Calu3 (cell line): Measurements from ENCODE around the gene PUDP. TPM values are rescaled to one million over a fixed set of nuclear protein-coding genes. Genes with fewer than 3 reads are reported as not detected.
A peak's percentile ranks its signal among the peaks of the same experiment; 100 is the strongest.

Experiments used
- BruUV-seq: library from RNA; stranded (reverse); fragments of 400-500 nt; replicated peaks from 2 replicates; lab custom pipeline; 2021; lab: Mats Ljungman, UMichigan
- CTCF ChIA-PET: fragments of 300-600 bp; sonication (Branson Sonifier 250); formaldehyde crosslinking; loops from one replicate; lab custom pipeline; 2022; ENCODE audit warnings: antibody characterized with exemption; lab: Charles Lee
- DNase-seq: peaks from one replicate; pipeline ENCODE4 v3.0.0; 2022
- H3K27ac Mint-ChIP-seq: one replicate; pipeline ENCODE4 v1.8.0; 2022; ENCODE audit warnings: mixed read lengths; ENCODE audit not compliant: unreplicated experiment
- H3K27me3 Mint-ChIP-seq: one replicate; pipeline ENCODE4 v1.8.0; 2022; ENCODE audit warnings: mixed read lengths; ENCODE audit not compliant: unreplicated experiment
- H3K36me3 Mint-ChIP-seq: one replicate; pipeline ENCODE4 v1.8.0; 2022; ENCODE audit warnings: mild to moderate bottlenecking, moderate library complexity, mixed read lengths; ENCODE audit not compliant: insufficient read depth, unreplicated experiment
- H3K4me1 Mint-ChIP-seq: one replicate; pipeline ENCODE4 v1.8.0; 2022; ENCODE audit warnings: mild to moderate bottlenecking, low read depth, mixed read lengths; ENCODE audit not compliant: unreplicated experiment
- H3K4me3 Mint-ChIP-seq: one replicate; pipeline ENCODE4 v1.8.0; 2022; ENCODE audit warnings: mild to moderate bottlenecking, low read depth, moderate library complexity, mixed read lengths; ENCODE audit not compliant: unreplicated experiment
- H3K9me3 Mint-ChIP-seq: one replicate; pipeline ENCODE4 v1.8.0; 2022; ENCODE audit warnings: low read depth, mixed read lengths; ENCODE audit not compliant: unreplicated experiment
- CTCF ChIP-seq: fragments of 200-600 bp; IDR thresholded peaks from one replicate; pipeline ENCODE4 v1.8.0; 2022; ENCODE audit warnings: antibody characterized with exemption; ENCODE audit not compliant: unreplicated experiment
- intact Hi-C: fragments of 100-400 bp; cut with micrococcal nuclease; formaldehyde crosslinking; loops from one replicate; pipeline ENCODE4 v1.10.0; 2022; ENCODE audit not compliant: unreplicated experiment
- total RNA-seq: library from RNA; stranded (reverse); gene quantifications from 2 replicates; pipeline ENCODE4 v1.2.3, GENCODE V29; 2022

The PUDP gene
- total RNA-seq, 1 experiment from 2014 or later: 30.6 TPM

GRCh38 chrX:7082556-7082955, 65.4 kb downstream of the PUDP start:
- CTCF ChIA-PET: no interaction called here
- no peak for TF ChIP-seq CTCF

GRCh38 chrX:7077241-7078230, 70.4 kb downstream of the PUDP start:
- Mint-ChIP-seq H3K27ac (peak overlapping the region; percentile 58), H3K27me3 (no peaks in the 10 kb centered on the region), H3K36me3 (peaks cover 4% of the 10 kb centered on the region), H3K4me1 (no peaks in the 10 kb centered on the region), H3K4me3 (no peak overlapping the region), H3K9me3 (no peaks in the 10 kb centered on the region)
- CTCF ChIA-PET: no interaction called here
- no peak for DNase-seq
- intact Hi-C loops: no loop called here
- no peak for TF ChIP-seq CTCF
- BruUV-seq: no TSS peak

More at GRCh38 chrX:7082556-7082955, 65.4 kb downstream of the PUDP start:
- DNase-seq: no peak
- peaks cover 8% of the 10 kb centered on the region for H3K36me3 Mint-ChIP-seq
- intact Hi-C loops: no loop called here
- peaks cover 31% of the 10 kb centered on the region for H3K4me1 Mint-ChIP-seq
- H3K9me3 Mint-ChIP-seq: no peaks in the 10 kb centered on the region
- no TSS peak for BruUV-seq
- H3K4me3 Mint-ChIP-seq: no peak overlapping the region
- H3K27ac Mint-ChIP-seq: no peak overlapping the region
- H3K27me3 Mint-ChIP-seq: no peaks in the 10 kb centered on the region

- CTCF ChIA-PET: no interaction called here
- no peak overlapping the region for H3K4me3 Mint-ChIP-seq
- peaks cover 4% of the 10 kb centered on the region for H3K36me3 Mint-ChIP-seq
- no peak for TF ChIP-seq CTCF
- no TSS peak for BruUV-seq
- no peaks in the 10 kb centered on the region for H3K27me3 Mint-ChIP-seq
- H3K9me3 Mint-ChIP-seq: no peaks in the 10 kb centered on the region
- H3K27ac Mint-ChIP-seq: no peak overlapping the region
- no peak for DNase-seq
- intact Hi-C loops: no loop called here
- no peaks in the 10 kb centered on the region for H3K4me1 Mint-ChIP-seq
These were observed 71.7 kb downstream of the PUDP start for GRCh38 chrX:7076245-7076661.

- no peaks in the 10 kb centered on the region for H3K9me3 Mint-ChIP-seq
- no peak for DNase-seq
- no peak overlapping the region for H3K27ac Mint-ChIP-seq
- BruUV-seq: no TSS peak
- no peaks in the 10 kb centered on the region for H3K4me1 Mint-ChIP-seq
- CTCF ChIA-PET: no interaction called here
- peaks cover 4% of the 10 kb centered on the region for H3K36me3 Mint-ChIP-seq
- TF ChIP-seq CTCF: no peak
- intact Hi-C loops: no loop called here
- no peak overlapping the region for H3K4me3 Mint-ChIP-seq
- H3K27me3 Mint-ChIP-seq: no peaks in the 10 kb centered on the region
These were observed 73.1 kb downstream of the PUDP start for GRCh38 chrX:7074908-7075204.
